Immature natural killer cell (primary cell): ENCODE data around the gene BUB1. TPM values are rescaled to one million over a fixed set of nuclear protein-coding genes. Genes with fewer than 3 reads are reported as not detected.

Source experiments
- polyA plus RNA-seq, 3 donors: library from polyadenylated mRNA; unstranded; fragments of 300-500 nt; fragmentation: Illumina TruSeq; gene quantifications; one replicate each; pipeline ENCODE4 v1.2.3, GENCODE V29; 2021

The BUB1 gene
- polyA plus RNA-seq, 3 donors from 2014 or later: 0.30 to 1.2 (median 0.35) TPM

Other genes with a start within 250 kb of the BUB1 start
- 1 to 10 TPM in 2 of 3 donors, not detected in 1; 1.1 to 2.5 TPM for gene LIMS4, start 205.2 kb downstream of the BUB1 start, polyA plus RNA-seq
- gene RGPD6, start 100.8 kb downstream of the BUB1 start, polyA plus RNA-seq: 1 to 10 TPM in 2 of 3 donors, not detected in 1; 1.5 to 3.8 TPM
- gene ACOXL, start 54.5 kb upstream of the BUB1 start, polyA plus RNA-seq: not detected